GM23248 (cell line): ENCODE results near the gene ITPRID2.

Experiments
- EZH2 ChIP-seq: fragments of 200-600 bp; sonication (generic); IDR thresholded peaks from 2 replicates; pipeline ENCODE4 v1.6.1; 2018; ENCODE audit warnings: antibody characterized with exemption, mild to moderate bottlenecking; ENCODE audit not compliant: insufficient read depth, poor library complexity, severe bottlenecking
- EZH2phosphoT487 ChIP-seq: fragments of 200-600 bp; sonication (generic); IDR thresholded peaks from 2 replicates; pipeline ENCODE4 v1.6.1; 2018; ENCODE audit warnings: antibody characterized with exemption, moderate library complexity, mild to moderate bottlenecking, low read depth; ENCODE audit not compliant: insufficient read depth

- TF ChIP-seq EZH2 = no peak
- no peak for TF ChIP-seq EZH2phosphoT487
Measured at GRCh38 chr2:181973171-181973783, 81.7 kb downstream of the ITPRID2 start.
